Upper lobe of right lung (tissue), 1 donor: ENCODE data around the gene AIFM1. TPM values are rescaled to one million over a fixed set of nuclear protein-coding genes. Genes with fewer than 3 reads are reported as not detected.
"Not testable (repeated sequence)": the region's sequence is repeated elsewhere in the genome, so short reads cannot be mapped to it uniquely, and the experiment has no call there.

Experiments used
- ATAC-seq: fragments of 200-7000 bp; cut with Tn5 transposase; one replicate; pipeline ENCODE4 v1.9.1; 2020; ENCODE audit warnings: mild to moderate bottlenecking, moderate library complexity
- DNase-seq: peaks from one replicate; pipeline ENCODE4 v3.0.0-alpha.2; 2020
- H3K27ac ChIP-seq: fragments of 200-600 bp; one replicate; pipeline ENCODE4 v1.8.0; 2022
- H3K27me3 ChIP-seq: fragments of 200-600 bp; one replicate; pipeline ENCODE4 v1.8.0; 2022; ENCODE audit warnings: mild to moderate bottlenecking
- H3K36me3 ChIP-seq: fragments of 200-600 bp; one replicate; pipeline ENCODE4 v1.8.0; 2022
- H3K4me1 ChIP-seq: fragments of 200-600 bp; one replicate; pipeline ENCODE4 v1.8.0; 2022
- H3K4me3 ChIP-seq: fragments of 200-600 bp; one replicate; pipeline ENCODE4 v1.8.0; 2022; ENCODE audit warnings: mild to moderate bottlenecking
- H3K9me3 ChIP-seq: fragments of 200-600 bp; one replicate; pipeline ENCODE4 v1.8.0; 2022
- CTCF ChIP-seq: fragments of 200-600 bp; IDR thresholded peaks from one replicate; pipeline ENCODE4 v1.8.0; 2022; ENCODE audit warnings: antibody characterized with exemption
- intact Hi-C: fragments of 100-400 bp; cut with DNase I; formaldehyde crosslinking; loops from one replicate; pipeline ENCODE4 v1.11.0; 2022
- total RNA-seq: library from RNA; stranded (reverse); fragmentation: NEBNext Ultra II Directional; extraction: Animal tissue kit (Norgen Biotek cat#: 25700); gene quantifications from one replicate; pipeline ENCODE4 v1.2.1, GENCODE V29; 2021
- donor health status: DM: no; HTN: yes; CAD: no; lungs with severe emphysema.

Gene AIFM1
- total RNA-seq, 1 donor from 2014 or later, result 23.2 TPM

- intact Hi-C loops, result no loop called here
- peak; percentile 81 for DNase-seq
- peak; percentile 92 for ATAC-seq
- no peaks in the 10 kb centered on the region for H3K9me3 ChIP-seq
- H3K27ac ChIP-seq, result peak overlapping the region; percentile 63
- peak; percentile 67 for TF ChIP-seq CTCF
- no peaks in the 10 kb centered on the region for H3K36me3 ChIP-seq
- H3K27me3 ChIP-seq, result no peaks in the 10 kb centered on the region
- H3K4me3 ChIP-seq, result peak overlapping the region; percentile 45
- peaks cover 4% of the 10 kb centered on the region for H3K4me1 ChIP-seq
These were observed 44.7 kb downstream of the AIFM1 start for GRCh38 chrX:130120746-130121504.

- no peaks in the 10 kb centered on the region for H3K27me3 ChIP-seq
- H3K9me3 ChIP-seq, result no peaks in the 10 kb centered on the region
- intact Hi-C loops, result no loop called here
- peak overlapping the region; percentile 63 for H3K27ac ChIP-seq
- peak overlapping the region; percentile 45 for H3K4me3 ChIP-seq
- no peaks in the 10 kb centered on the region for H3K36me3 ChIP-seq
- ATAC-seq, result peak; percentile 19
- no peak for DNase-seq
- H3K4me1 ChIP-seq, result peaks cover 4% of the 10 kb centered on the region
- TF ChIP-seq CTCF, result no peak
These were observed 45.3 kb downstream of the AIFM1 start for GRCh38 chrX:130120321-130120731.

GRCh38 chrX:130119312-130119898 lies 46.2 kb downstream of the AIFM1 start:
- intact Hi-C loops, result no loop called here
- ATAC-seq (no peak), DNase-seq (no peak)
- no peak for TF ChIP-seq CTCF
- no peaks in the 10 kb centered on the region for H3K36me3 ChIP-seq
- peaks cover 4% of the 10 kb centered on the region for H3K4me1 ChIP-seq
- no peaks in the 10 kb centered on the region for H3K9me3 ChIP-seq
- no peak overlapping the region for H3K27ac ChIP-seq
- no peak overlapping the region for H3K4me3 ChIP-seq
- no peaks in the 10 kb centered on the region for H3K27me3 ChIP-seq

- Histone ChIP-seq H3K27ac (no peak overlapping the region), H3K27me3 (no peaks in the 10 kb centered on the region), H3K36me3 (no peaks in the 10 kb centered on the region), H3K4me1 (peaks cover 4% of the 10 kb centered on the region), H3K9me3 (no peaks in the 10 kb centered on the region), H3K4me3 (no peak overlapping the region)
- intact Hi-C loops, result no loop called here
- DNase-seq (no peak), ATAC-seq (no peak)
- no peak for TF ChIP-seq CTCF
These were observed 47.0 kb downstream of the AIFM1 start for GRCh38 chrX:130118441-130119311.

- Histone ChIP-seq H3K4me3 (no peak overlapping the region), H3K4me1 (peaks cover 4% of the 10 kb centered on the region), H3K36me3 (no peaks in the 10 kb centered on the region), H3K27me3 (no peaks in the 10 kb centered on the region), H3K27ac (no peak overlapping the region), H3K9me3 (no peaks in the 10 kb centered on the region)
- DNase-seq, result no peak
- no peak for ATAC-seq
- intact Hi-C loops, result no loop called here
- no peak for TF ChIP-seq CTCF
These were observed 48.5 kb downstream of the AIFM1 start for GRCh38 chrX:130117166-130117565.

- DNase-seq, H3K4me1 ChIP-seq, H3K27me3 ChIP-seq, intact Hi-C loops, H3K36me3 ChIP-seq, H3K27ac ChIP-seq, ATAC-seq, H3K9me3 ChIP-seq, H3K4me3 ChIP-seq: not testable (repeated sequence)
These were observed 50.3 kb downstream of the AIFM1 start for GRCh38 chrX:130115119-130115885.
